Osteoblast (primary cell): ENCODE measurements around the gene USP7. TPM values are rescaled to one million over a fixed set of nuclear protein-coding genes. Genes with fewer than 3 reads are reported as not detected.

Source experiments
- DNase-seq: peaks from one replicate; pipeline ENCODE4 v3.0.0; 2011; ENCODE audit warnings: low spot score, mixed read lengths; ENCODE audit not compliant: insufficient read length; ENCODE audit errors: missing footprints
- H2AFZ ChIP-seq: 2 replicates; pipeline ENCODE4 v1.6.0; 2011; ENCODE audit warnings: mild to moderate bottlenecking, low read length
- H3K27ac ChIP-seq: 2 replicates; pipeline ENCODE4 v1.5.1; 2011; ENCODE audit warnings: mild to moderate bottlenecking, low read depth, low read length, moderate library complexity
- H3K27me3 ChIP-seq: 2 replicates; pipeline ENCODE4 v1.6.0; 2012; ENCODE audit warnings: mild to moderate bottlenecking, control low read depth, inconsistent platforms, low read length, moderate library complexity; ENCODE audit not compliant: insufficient read depth
- H3K36me3 ChIP-seq: 2 replicates; pipeline ENCODE4 v1.5.1; 2011; ENCODE audit warnings: mild to moderate bottlenecking, low read length, control low read depth, moderate library complexity; ENCODE audit not compliant: insufficient read depth
- H3K4me1 ChIP-seq: 2 replicates; pipeline ENCODE4 v1.5.1; 2011; ENCODE audit warnings: mild to moderate bottlenecking, low read length, control low read depth, moderate library complexity; ENCODE audit not compliant: insufficient read depth
- H3K4me2 ChIP-seq: 2 replicates; pipeline ENCODE4 v1.6.0; 2011; ENCODE audit warnings: mild to moderate bottlenecking, low read length; ENCODE audit not compliant: insufficient read depth
- H3K4me3 ChIP-seq: fragments of 200-600 bp; sonication (generic); 3 replicates; pipeline ENCODE4 v1.5.1; 2012; ENCODE audit warnings: mild to moderate bottlenecking, low read length, inconsistent platforms; ENCODE audit not compliant: insufficient read depth
- H3K79me2 ChIP-seq: 2 replicates; pipeline ENCODE4 v1.6.0; 2012; ENCODE audit warnings: mild to moderate bottlenecking, low read length, control low read depth, inconsistent platforms; ENCODE audit not compliant: insufficient read depth
- H3K9me3 ChIP-seq: 2 replicates; pipeline ENCODE4 v1.5.1; 2011; ENCODE audit warnings: low read depth, low read length, control low read depth
- H4K20me1 ChIP-seq: 2 replicates; pipeline ENCODE4 v1.6.0; 2012; ENCODE audit warnings: mild to moderate bottlenecking, low read length, control low read depth; ENCODE audit not compliant: insufficient read depth
- CTCF ChIP-seq: IDR thresholded peaks from 2 replicates; pipeline ENCODE4 v1.5.1; 2011; ENCODE audit warnings: mild to moderate bottlenecking, low read depth, low read length, moderate library complexity; ENCODE audit errors: extremely low read depth
- total RNA-seq: library from RNA; depleted of rRNA; stranded (reverse); fragments of >200 nt; gene quantifications from 2 replicates; pipeline ENCODE4 v1.2.3, GENCODE V29; 2012

USP7 gene
- total RNA-seq, 1 donor: 51.4 TPM

GRCh38 chr16:8943966-8944759, 19.5 kb downstream of the USP7 start:
- Histone ChIP-seq H3K4me2 (no peak overlapping the region), H4K20me1 (peaks cover 97% of the 10 kb centered on the region), H3K27me3 (no peaks in the 10 kb centered on the region), H3K4me1 (no peaks in the 10 kb centered on the region), H3K4me3 (no peak overlapping the region), H3K9me3 (no peaks in the 10 kb centered on the region), H3K27ac (no peak overlapping the region), H2AFZ (no peak overlapping the region), H3K79me2 (peaks cover 100% of the 10 kb centered on the region), H3K36me3 (no peaks in the 10 kb centered on the region)
- DNase-seq: peak; percentile 22
- no peak for TF ChIP-seq CTCF

GRCh38 chr16:8943001-8943763, 20.5 kb downstream of the USP7 start:
- no peak for DNase-seq
- H3K9me3 ChIP-seq: no peaks in the 10 kb centered on the region
- H3K79me2 ChIP-seq: peaks cover 100% of the 10 kb centered on the region
- no peak overlapping the region for H2AFZ ChIP-seq
- no peak overlapping the region for H3K4me3 ChIP-seq
- H4K20me1 ChIP-seq: peaks cover 97% of the 10 kb centered on the region
- no peak overlapping the region for H3K4me2 ChIP-seq
- H3K4me1 ChIP-seq: no peaks in the 10 kb centered on the region
- no peaks in the 10 kb centered on the region for H3K36me3 ChIP-seq
- TF ChIP-seq CTCF: no peak
- H3K27ac ChIP-seq: no peak overlapping the region
- no peaks in the 10 kb centered on the region for H3K27me3 ChIP-seq

GRCh38 chr16:8941718-8942344, 21.9 kb downstream of the USP7 start:
- no peak for DNase-seq
- Histone ChIP-seq H3K4me1 (no peaks in the 10 kb centered on the region), H4K20me1 (peaks cover 96% of the 10 kb centered on the region), H3K27ac (no peak overlapping the region), H3K4me3 (no peak overlapping the region), H3K9me3 (no peaks in the 10 kb centered on the region), H2AFZ (no peak overlapping the region), H3K27me3 (no peaks in the 10 kb centered on the region), H3K79me2 (peaks cover 99% of the 10 kb centered on the region), H3K4me2 (no peak overlapping the region), H3K36me3 (no peaks in the 10 kb centered on the region)
- no peak for TF ChIP-seq CTCF

- peak; percentile 23 for DNase-seq
- H3K4me2 ChIP-seq: no peak overlapping the region
- peaks cover 7% of the 10 kb centered on the region for H3K4me1 ChIP-seq
- H3K79me2 ChIP-seq: peaks cover 99% of the 10 kb centered on the region
- H3K36me3 ChIP-seq: no peaks in the 10 kb centered on the region
- no peaks in the 10 kb centered on the region for H3K27me3 ChIP-seq
- no peak for TF ChIP-seq CTCF
- no peak overlapping the region for H3K27ac ChIP-seq
- no peak overlapping the region for H3K4me3 ChIP-seq
- H4K20me1 ChIP-seq: peaks cover 97% of the 10 kb centered on the region
- no peaks in the 10 kb centered on the region for H3K9me3 ChIP-seq
- H2AFZ ChIP-seq: no peak overlapping the region
Measured at GRCh38 chr16:8937803-8938202, 25.9 kb downstream of the USP7 start.
